Naive thymus-derived CD4-positive, alpha-beta T cell (primary cell): ENCODE measurements around the gene B4GALNT4. TPM values are rescaled to one million over a fixed set of nuclear protein-coding genes. Genes with fewer than 3 reads are reported as not detected.
A peak's percentile ranks its signal among the peaks of the same experiment; 100 is the strongest.
"Not testable (repeated sequence)": the region's sequence is repeated elsewhere in the genome, so short reads cannot be mapped to it uniquely, and the experiment has no call there.

Experiments
- ATAC-seq: fragments of 150-1000 bp; cut with Tn5 transposase; 2 replicates; pipeline ENCODE4 v1.10.0; 2021; ENCODE audit warnings: mild to moderate bottlenecking, moderate library complexity
- CTCF ChIA-PET: fragments of 350-600 bp; sonication (Branson Sonifier 250); formaldehyde crosslinking; loops from one replicate; lab custom pipeline; 2021; ENCODE audit warnings: antibody characterized with exemption; lab: Charles Lee
- POLR2A ChIA-PET: fragments of 350-600 bp; sonication (Branson Sonifier 250); formaldehyde crosslinking; loops from one replicate; lab custom pipeline; 2021; ENCODE audit warnings: antibody characterized with exemption, inconsistent platforms; lab: Charles Lee
- DNase-seq, 9 donors: peaks; one replicate each; pipeline versions ENCODE4 v3.0.0 to v3.0.0-alpha.2; 2020 to 2022; ENCODE audit warnings: mixed read lengths in 1 of 9
- H3K27ac ChIP-seq: one replicate; pipeline ENCODE4 v1.7.0; 2013; ENCODE audit warnings: mild to moderate bottlenecking, low read depth, low read length, moderate library complexity
- H3K27me3 ChIP-seq, 2 donors: one replicate each; pipeline ENCODE4 v1.7.0; 2013; ENCODE audit warnings: low read length in 2 of 2, mild to moderate bottlenecking in 2 of 2, moderate library complexity in 2 of 2; ENCODE audit not compliant: control insufficient read depth in 2 of 2, insufficient read depth in 2 of 2
- H3K36me3 ChIP-seq, 3 experiments: 1 replicate in 2 of 3; 2 replicates in 1 of 3; pipeline ENCODE4 v1.7.0; 2013; ENCODE audit warnings: low read length in 3 of 3, mild to moderate bottlenecking in 3 of 3, moderate library complexity in 1 of 3; ENCODE audit not compliant: insufficient read depth in 3 of 3, control insufficient read depth in 2 of 3
- H3K4me1 ChIP-seq, 2 donors: one replicate each; pipeline ENCODE4 v1.7.0; 2013; ENCODE audit warnings: low read length in 2 of 2, mild to moderate bottlenecking in 2 of 2, moderate library complexity in 1 of 2; ENCODE audit not compliant: control insufficient read depth in 2 of 2, insufficient read depth in 2 of 2
- H3K4me3 ChIP-seq: 2 replicates; pipeline ENCODE4 v1.7.0; 2013; ENCODE audit warnings: mild to moderate bottlenecking, low read length
- H3K9me3 ChIP-seq, 3 experiments: 1 replicate in 2 of 3; 2 replicates in 1 of 3; pipeline ENCODE4 v1.7.0; 2013; ENCODE audit warnings: low read length in 3 of 3; ENCODE audit not compliant: control insufficient read depth in 2 of 3
- H3K27ac Mint-ChIP-seq, 9 donors: one replicate each; pipeline ENCODE4 v1.8.0; 2020 to 2022; ENCODE audit warnings: mixed read lengths in 9 of 9, mild to moderate bottlenecking in 8 of 9, moderate library complexity in 5 of 9, inconsistent platforms in 2 of 9
- H3K27me3 Mint-ChIP-seq, 5 donors: one replicate each; pipeline ENCODE4 v1.8.0; 2021 to 2022; ENCODE audit warnings: mixed read lengths in 5 of 5, mild to moderate bottlenecking in 1 of 5
- H3K36me3 Mint-ChIP-seq, 5 donors: one replicate each; pipeline ENCODE4 v1.8.0; 2020 to 2022; ENCODE audit warnings: mixed read lengths in 5 of 5, mild to moderate bottlenecking in 3 of 5, inconsistent platforms in 1 of 5
- H3K4me1 Mint-ChIP-seq, 7 donors: one replicate each; pipeline ENCODE4 v1.8.0; 2020 to 2022; ENCODE audit warnings: mixed read lengths in 7 of 7, mild to moderate bottlenecking in 3 of 7, inconsistent platforms in 1 of 7
- H3K4me3 Mint-ChIP-seq, 10 donors: one replicate each; pipeline ENCODE4 v1.8.0; 2020 to 2022; ENCODE audit warnings: mild to moderate bottlenecking in 10 of 10, mixed read lengths in 10 of 10, moderate library complexity in 6 of 10, inconsistent platforms in 2 of 10
- H3K9me3 Mint-ChIP-seq, 11 donors: one replicate each; pipeline ENCODE4 v1.8.0; 2020 to 2022; ENCODE audit warnings: mixed read lengths in 11 of 11, mild to moderate bottlenecking in 4 of 11, inconsistent platforms in 1 of 11, moderate library complexity in 1 of 11
- intact Hi-C, 2 donors: fragments of 100-400 bp; cut with micrococcal nuclease; formaldehyde crosslinking; loops; one replicate each; pipeline ENCODE4 v1.15.1; 2023
- polyA plus RNA-seq, 2 donors: library from polyadenylated mRNA; unstranded; fragments of 300-500 nt; fragmentation: Illumina TruSeq; gene quantifications; one replicate each; pipeline ENCODE4 v1.2.3, GENCODE V29; 2021
- total RNA-seq, 6 experiments: library from RNA in 5 of 6; stranded (reverse) in 5 of 6; gene quantifications; 1 replicate in 5 of 6; 2 replicates in 1 of 6; pipeline ENCODE4 v1.2.3 and lab custom pipeline; 2021 to 2026

Gene B4GALNT4
- total and polyA plus RNA-seq, 7 experiments from 2014 or later: 0.14 to 11.8 (median 2.6) TPM; not detected in 1

DNA sequence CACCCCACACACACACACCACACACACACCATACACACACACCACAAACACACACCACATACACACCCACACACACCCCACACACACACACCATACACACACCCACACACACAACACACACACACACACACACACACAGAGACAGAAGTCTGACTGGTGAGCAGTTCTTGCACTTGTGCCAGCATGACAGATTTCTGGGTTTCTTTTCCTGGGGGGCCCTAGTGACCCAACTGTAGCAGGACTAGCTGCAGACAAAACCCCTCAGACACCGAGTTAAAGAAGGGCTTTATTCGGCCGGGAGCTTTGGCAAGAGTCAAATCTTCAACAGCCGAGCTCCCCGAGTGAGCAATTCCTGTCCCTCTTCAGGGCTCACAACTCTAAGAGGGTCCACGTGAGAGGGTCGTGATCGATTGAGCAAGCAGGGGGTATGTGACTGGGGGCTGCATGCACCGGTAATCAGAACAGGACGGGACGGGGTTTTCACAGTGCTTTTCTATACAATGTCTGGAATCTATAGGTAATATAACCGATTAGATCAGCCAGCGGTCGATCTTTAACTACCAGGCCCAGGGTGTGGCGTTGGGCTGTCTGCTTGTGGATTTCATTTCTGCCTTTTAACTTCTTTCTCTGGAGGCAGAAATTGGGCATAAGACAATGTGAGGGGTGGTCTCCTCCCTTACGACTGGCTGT is 19.1 kb upstream of the B4GALNT4 start:
- DNase-seq, H3K9me3 Mint-ChIP-seq, H3K4me3 ChIP-seq, H3K36me3 ChIP-seq, intact Hi-C loops, H3K27ac ChIP-seq, H3K36me3 Mint-ChIP-seq, CTCF ChIA-PET, H3K9me3 ChIP-seq, POLR2A ChIA-PET, H3K27me3 Mint-ChIP-seq, H3K27me3 ChIP-seq, H3K4me1 ChIP-seq: not testable (repeated sequence)
- H3K27ac Mint-ChIP-seq: peak overlapping the region in 8 of 9 donors; percentile 33 to 75 (median 60)
- H3K4me1 Mint-ChIP-seq: peaks cover 32 to 46% (median 45%) of the 10 kb centered on the region in 7 donors
- ATAC-seq: peak; percentile 12
- H3K4me3 Mint-ChIP-seq: peak overlapping the region in 3 of 10 donors; percentile 20 to 45 (median 22)

GRCh38 chr11:350723-351255 is 18.5 kb upstream of the B4GALNT4 start:
- peaks cover 9 to 15% of the 10 kb centered on the region in 2 donors for H3K4me1 ChIP-seq
- DNase-seq (no peak), ATAC-seq (peak; percentile 50)
- peak overlapping the region in 8 of 9 donors; percentile 33 to 75 (median 56) for H3K27ac Mint-ChIP-seq
- no peaks in the 10 kb centered on the region for H3K27me3 ChIP-seq
- H3K9me3 ChIP-seq: no peaks in the 10 kb centered on the region
- intact Hi-C loops: no loop called here
- H3K27ac ChIP-seq: no peak overlapping the region
- H3K36me3 Mint-ChIP-seq: no peaks in the 10 kb centered on the region
- H3K4me1 Mint-ChIP-seq: peaks cover 33 to 49% (median 48%) of the 10 kb centered on the region in 7 donors
- H3K36me3 ChIP-seq: no peaks in the 10 kb centered on the region
- H3K9me3 Mint-ChIP-seq: peaks cover 0 to 3% (median 0%) of the 10 kb centered on the region in 11 donors
- no peak overlapping the region for H3K4me3 ChIP-seq
- ChIA-PET POLR2A (no interaction called here), CTCF (no interaction called here)
- H3K27me3 Mint-ChIP-seq: peaks cover 0 to 7% (median 0%) of the 10 kb centered on the region in 5 donors
- H3K4me3 Mint-ChIP-seq: peak overlapping the region in 5 of 10 donors; percentile 20 to 45 (median 22)

DNA sequence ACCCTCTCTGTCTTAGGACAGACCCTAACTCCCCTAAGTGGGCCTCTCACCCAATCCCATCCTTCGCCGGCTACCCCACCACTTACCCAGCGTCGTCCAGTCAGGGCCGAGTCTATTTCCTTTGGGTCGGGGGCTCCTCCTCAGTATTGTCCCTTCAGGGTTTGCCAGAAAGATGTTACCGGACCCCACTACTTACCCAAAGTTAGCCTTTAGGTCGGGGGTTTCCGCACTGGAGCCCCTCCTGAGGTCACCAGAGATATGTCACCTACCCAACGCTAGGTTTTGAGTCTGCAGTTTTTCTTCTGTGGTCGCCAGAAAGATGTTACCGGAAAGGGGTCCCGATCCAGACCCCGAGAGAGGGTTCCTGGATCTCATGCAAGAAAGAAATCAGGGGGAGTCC is 17.9 kb upstream of the B4GALNT4 start:
- Mint-ChIP-seq H3K4me3 (peak overlapping the region in 2 of 10 donors; percentile 22 to 27), H3K4me1 (peaks cover 33 to 49% (median 48%) of the 10 kb centered on the region in 7 donors), H3K9me3 (peaks cover 0 to 3% (median 0%) of the 10 kb centered on the region in 11 donors), H3K27ac (peak overlapping the region in 5 of 9 donors; percentile 1 to 64 (median 33)), H3K36me3 (no peaks in the 10 kb centered on the region), H3K27me3 (peaks cover 0 to 3% (median 0%) of the 10 kb centered on the region in 5 donors)
- Histone ChIP-seq H3K4me1 (peaks cover 9 to 16% of the 10 kb centered on the region in 2 donors), H3K27me3 (no peaks in the 10 kb centered on the region), H3K4me3 (no peak overlapping the region), H3K36me3 (no peaks in the 10 kb centered on the region), H3K9me3 (no peaks in the 10 kb centered on the region), H3K27ac (no peak overlapping the region)
- ATAC-seq (no peak), DNase-seq (no peak)
- ChIA-PET POLR2A (no interaction called here), CTCF (no interaction called here)
- intact Hi-C loops: no loop called here

- no peak for ATAC-seq
- H3K4me1 ChIP-seq: peaks cover 9 to 16% of the 10 kb centered on the region in 2 donors
- DNase-seq: no peak
- Mint-ChIP-seq H3K9me3 (peaks cover 0 to 3% (median 0%) of the 10 kb centered on the region in 11 donors), H3K4me3 (peak overlapping the region in 1 of 10 donors; percentile 5), H3K36me3 (no peaks in the 10 kb centered on the region), H3K4me1 (peaks cover 33 to 49% (median 48%) of the 10 kb centered on the region in 7 donors), H3K27ac (peak overlapping the region in 6 of 9 donors; percentile 83 to 99 (median 94)), H3K27me3 (peaks cover 0 to 2% (median 0%) of the 10 kb centered on the region in 5 donors)
- ChIA-PET POLR2A (interaction anchor here (1.0 to 1.4 kb wide), 4 partner anchors 19 to 73 kb away, joined by 3 to 4 read pairs (median 3); no protein-coding TSS in a partner anchor), CTCF (interaction anchor here (3.4 kb wide), 1 partner anchor 36 kb away, joined by 36 read pairs; no protein-coding TSS in a partner anchor)
- intact Hi-C loops: loop anchor here in 1 of 2 donors (2.0 kb wide), 1 partner anchor 16 kb away; no protein-coding TSS in a partner anchor
- H3K36me3 ChIP-seq: no peaks in the 10 kb centered on the region
- H3K27me3 ChIP-seq: no peaks in the 10 kb centered on the region
- H3K9me3 ChIP-seq: no peaks in the 10 kb centered on the region
- H3K27ac ChIP-seq: peak overlapping the region; percentile 7
- H3K4me3 ChIP-seq: no peak overlapping the region
Observed at GRCh38 chr11:352456-353031, 16.8 kb upstream of the B4GALNT4 start.

- ChIA-PET POLR2A (interaction anchor here (0.8 to 1.4 kb wide), 10 partner anchors 13 to 74 kb away, joined by 3 to 6 read pairs (median 4); partner anchors contain the start of gene IFITM2), CTCF (interaction anchor here (1.0 to 3.4 kb wide), 2 partner anchors 37 to 41 kb away, joined by 3 to 36 read pairs; no protein-coding TSS in a partner anchor)
- Mint-ChIP-seq H3K36me3 (no peaks in the 10 kb centered on the region), H3K9me3 (peaks cover 0 to 3% (median 0%) of the 10 kb centered on the region in 11 donors), H3K27me3 (peaks cover 0 to 2% (median 0%) of the 10 kb centered on the region in 5 donors), H3K4me3 (peak overlapping the region in 6 of 10 donors; percentile 8 to 69 (median 48)), H3K27ac (peak overlapping the region in 7 of 9 donors; percentile 32 to 99 (median 92)), H3K4me1 (peaks cover 33 to 49% (median 48%) of the 10 kb centered on the region in 7 donors)
- H3K4me3 ChIP-seq: no peak overlapping the region
- H3K9me3 ChIP-seq: no peaks in the 10 kb centered on the region
- peaks cover 9 to 16% of the 10 kb centered on the region in 2 donors for H3K4me1 ChIP-seq
- no peak for DNase-seq
- H3K27ac ChIP-seq: peak overlapping the region; percentile 37
- ATAC-seq: no peak
- intact Hi-C loops: loop anchor here in 1 of 2 donors (2.0 kb wide), 1 partner anchor 17 kb away; no protein-coding TSS in a partner anchor
- no peaks in the 10 kb centered on the region for H3K27me3 ChIP-seq
- H3K36me3 ChIP-seq: no peaks in the 10 kb centered on the region
Observed at GRCh38 chr11:353179-353873, 16.0 kb upstream of the B4GALNT4 start.
